BLaER1 treated with 17β-estradiol and CSF1 and Interleukin-3, amounts not matched to agents 10 nM and 100 nM (cell line): ENCODE results near the gene SLC11A2.

Source experiments
- H3K27ac ChIP-seq, 11 experiments: shearing (Covaris generic); formaldehyde crosslinking; 2 replicates each; pipeline ENCODE4 v1.8.1; 2022
- H3K27me3 ChIP-seq, 11 experiments: shearing (Covaris generic); formaldehyde crosslinking; 2 replicates each; pipeline ENCODE4 v1.8.1; 2022
- H3K36me3 ChIP-seq, 11 experiments: shearing (Covaris generic); formaldehyde crosslinking; 2 replicates each; pipeline ENCODE4 v1.8.1; 2022
- H3K4me1 ChIP-seq, 10 experiments: shearing (Covaris generic); formaldehyde crosslinking; 2 replicates each; pipeline ENCODE4 v1.8.1; 2022
- H3K4me2 ChIP-seq, 11 experiments: shearing (Covaris generic); formaldehyde crosslinking; 2 replicates each; pipeline ENCODE4 v1.8.1; 2022
- H3K4me3 ChIP-seq, 10 experiments: shearing (Covaris generic); formaldehyde crosslinking; 2 replicates each; pipeline ENCODE4 v1.8.1; 2022
- H3K9ac ChIP-seq, 11 experiments: shearing (Covaris generic); formaldehyde crosslinking; 2 replicates each; pipeline ENCODE4 v1.8.1; 2022
- H3K9me3 ChIP-seq, 11 experiments: shearing (Covaris generic); formaldehyde crosslinking; replicated peaks in 1 of 11; 2 replicates each; pipeline ENCODE4 v1.8.1; 2022
- H4K20me1 ChIP-seq, 11 experiments: shearing (Covaris generic); formaldehyde crosslinking; 2 replicates each; pipeline ENCODE4 v1.8.1; 2022
- Cebpa-rat ChIP-seq, 11 experiments: shearing (Covaris generic); IDR thresholded peaks; 2 replicates each; pipeline ENCODE4 v1.8.1; 2022

Gene SLC11A2

DNA sequence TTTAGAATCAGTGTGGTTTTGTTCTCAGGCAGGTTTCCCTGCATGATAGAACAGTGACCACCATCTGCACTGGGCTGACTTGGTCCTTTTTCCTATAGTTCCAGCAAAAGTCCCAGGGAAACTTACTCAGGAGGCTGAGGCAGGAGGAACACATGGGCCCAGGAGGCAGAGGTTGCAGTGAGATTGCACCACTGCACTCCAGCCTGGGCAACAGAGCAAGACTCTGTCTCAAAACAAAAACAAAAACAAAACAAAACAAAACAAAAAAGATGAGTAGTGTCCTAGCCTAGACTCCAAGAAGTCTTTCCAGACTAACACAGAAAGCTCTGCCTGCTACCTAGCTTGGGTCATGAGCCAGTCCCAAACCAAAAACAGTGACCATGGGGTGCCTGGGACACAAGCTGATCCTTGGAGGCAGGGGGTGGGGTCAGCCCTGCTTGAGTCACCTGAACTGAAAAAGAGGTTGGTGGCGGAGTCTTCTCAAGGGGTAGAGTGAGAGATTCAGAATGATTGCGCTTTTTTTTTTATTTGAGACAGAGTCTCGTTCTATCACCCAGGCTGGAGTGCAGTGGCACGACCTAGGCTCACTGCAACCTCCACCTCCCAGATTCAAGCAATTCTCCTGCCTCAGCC is 7.4 kb upstream of the SLC11A2 start:
- no peaks in the 10 kb centered on the region for H4K20me1 ChIP-seq
- no peaks in the 10 kb centered on the region for H3K27me3 ChIP-seq
- no peak overlapping the region for H3K4me2 ChIP-seq
- H3K9ac ChIP-seq, result no peak overlapping the region
- no peaks in the 10 kb centered on the region for H3K9me3 ChIP-seq
- TF ChIP-seq Cebpa-rat (IDR thresholded peaks at IDR 0.05), result no peak
- H3K36me3 ChIP-seq, result no peaks in the 10 kb centered on the region
- no peak overlapping the region for H3K27ac ChIP-seq
- H3K4me3 ChIP-seq, result no peak overlapping the region
- H3K4me1 ChIP-seq, result peaks cover 0 to under 1% (median 0%) of the 10 kb centered on the region in 10 experiments; a peak in 1 of 20 replicates

DNA sequence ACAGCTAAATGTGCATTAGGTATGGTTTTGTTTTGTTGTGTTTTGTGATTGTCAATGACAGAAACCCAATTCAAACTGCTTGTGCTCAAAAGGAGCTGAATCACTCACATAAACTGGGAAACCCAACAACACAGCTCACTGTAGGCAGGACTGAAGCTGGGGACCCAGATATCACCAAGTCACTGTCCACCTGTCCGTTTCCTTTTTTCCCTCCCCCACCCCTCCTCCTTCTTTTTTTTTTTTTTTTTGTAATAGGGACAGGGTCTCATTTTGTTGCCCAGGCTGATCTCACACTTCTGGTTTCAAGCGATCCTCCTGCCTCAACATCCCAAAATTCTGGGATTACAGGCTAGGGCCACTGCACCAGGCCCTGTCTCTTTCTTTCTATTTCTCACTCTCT is 6.9 kb upstream of the SLC11A2 start:
- Histone ChIP-seq H3K4me1 (peaks cover 0 to 3% (median 0%) of the 10 kb centered on the region in 10 experiments; a peak in 1 of 20 replicates), H3K27me3 (no peaks in the 10 kb centered on the region), H4K20me1 (no peaks in the 10 kb centered on the region), H3K9me3 (no peaks in the 10 kb centered on the region), H3K4me3 (no peak overlapping the region), H3K36me3 (no peaks in the 10 kb centered on the region), H3K9ac (no peak overlapping the region), H3K27ac (no peak overlapping the region), H3K4me2 (no peak overlapping the region)
- no peak for TF ChIP-seq Cebpa-rat (IDR thresholded peaks at IDR 0.05)

DNA sequence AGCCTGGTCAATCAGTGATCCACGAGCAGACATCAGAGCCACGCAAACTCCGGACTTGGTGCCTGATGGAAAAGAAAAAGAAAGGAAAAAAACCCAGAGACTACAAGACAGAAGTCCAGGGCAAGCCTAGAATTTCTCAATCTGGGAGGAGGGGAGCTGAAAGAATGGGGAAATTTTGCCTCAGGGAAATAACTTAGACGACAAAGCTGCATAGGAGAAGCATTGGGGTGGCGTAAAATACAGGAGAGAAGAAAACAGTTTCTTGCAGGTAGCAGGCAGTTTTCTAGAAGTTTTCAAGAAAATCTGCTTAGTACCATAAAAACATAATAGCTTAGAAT is 2.6 kb upstream of the SLC11A2 start:
- Histone ChIP-seq H3K27me3 (no peaks in the 10 kb centered on the region), H3K4me3 (no peak overlapping the region), H3K4me2 (peak overlapping the region in 1 of 11 experiments; percentile 32; a peak in 1 of 22 replicates), H3K27ac (no peak overlapping the region), H4K20me1 (peaks cover 0 to 9% (median 0%) of the 10 kb centered on the region in 11 experiments; a peak in 3 of 22 replicates), H3K9me3 (no peaks in the 10 kb centered on the region), H3K4me1 (peaks cover 18 to 32% (median 24%) of the 10 kb centered on the region in 10 experiments), H3K9ac (no peak overlapping the region), H3K36me3 (no peaks in the 10 kb centered on the region)
- no peak for TF ChIP-seq Cebpa-rat (IDR thresholded peaks at IDR 0.05)

DNA sequence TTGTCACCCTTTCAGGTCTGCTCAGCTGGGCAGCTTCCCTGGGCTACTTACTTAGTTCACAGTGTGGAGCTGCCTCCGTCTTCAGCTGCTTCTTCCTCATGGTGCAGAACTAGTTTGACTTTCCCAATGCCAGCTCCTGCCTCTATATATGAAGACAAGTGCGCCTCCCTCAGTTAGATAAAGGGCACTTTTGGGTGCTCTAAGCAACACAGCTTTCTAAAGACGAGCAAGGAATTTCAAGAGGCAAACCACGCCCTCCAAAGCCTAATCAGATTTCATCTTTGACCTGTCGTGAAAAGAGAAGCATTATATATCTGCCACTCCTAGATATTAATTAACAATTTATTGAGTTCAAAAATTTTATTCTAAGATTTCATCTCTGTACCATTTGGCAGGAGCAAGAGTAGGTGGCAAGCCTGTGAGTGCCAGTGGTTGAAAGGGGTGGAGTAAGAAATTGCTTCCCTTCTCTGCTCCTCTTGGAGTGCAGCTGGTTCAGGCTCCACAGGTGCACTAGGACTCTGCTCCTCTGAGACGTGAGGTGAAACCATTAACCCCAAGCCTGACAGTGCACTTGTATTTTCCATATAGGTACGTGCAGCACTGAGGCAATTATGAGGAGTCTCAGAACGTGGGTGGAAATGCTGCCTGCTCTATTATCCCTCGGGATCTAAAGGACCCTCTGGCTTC is 2.1 kb upstream of the SLC11A2 start:
- Histone ChIP-seq H3K4me1 (peaks cover 18 to 37% (median 26%) of the 10 kb centered on the region in 10 experiments), H3K9ac (no peak overlapping the region), H3K4me2 (peak overlapping the region in 2 of 11 experiments; percentile 32 to 49; a peak in 3 of 22 replicates), H4K20me1 (peaks cover 0 to 13% (median 0%) of the 10 kb centered on the region in 11 experiments; a peak in 3 of 22 replicates), H3K36me3 (no peaks in the 10 kb centered on the region), H3K9me3 (no peaks in the 10 kb centered on the region), H3K27ac (no peak overlapping the region), H3K27me3 (no peaks in the 10 kb centered on the region), H3K4me3 (no peak overlapping the region)
- TF ChIP-seq Cebpa-rat (IDR thresholded peaks at IDR 0.05), result no peak

DNA sequence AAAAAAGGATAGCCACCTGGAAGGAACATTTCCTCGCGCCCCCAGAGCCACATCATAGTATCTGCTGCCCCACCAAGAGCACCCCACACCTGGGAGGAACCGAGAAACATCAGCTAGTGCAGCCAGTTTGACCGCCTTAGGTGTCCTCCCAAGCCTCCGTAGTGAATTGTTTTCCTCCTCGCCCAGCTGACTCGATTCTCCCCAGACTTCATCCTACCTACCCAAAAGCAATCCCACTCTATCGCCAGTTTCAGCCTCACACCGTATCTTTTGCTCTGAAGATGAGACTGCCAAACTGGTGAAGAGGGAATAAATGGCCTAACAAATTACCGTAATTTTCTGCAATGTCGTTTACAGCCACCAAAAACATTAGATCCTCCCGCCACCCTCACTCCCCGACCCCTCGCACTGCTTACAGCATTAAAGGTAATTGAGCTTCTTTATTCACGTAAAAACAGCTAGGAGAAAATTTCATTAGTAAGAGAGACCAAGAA is 1.2 kb upstream of the SLC11A2 start:
- Histone ChIP-seq H3K27ac (no peak overlapping the region), H4K20me1 (peaks cover 0 to 13% (median 0%) of the 10 kb centered on the region in 11 experiments; a peak in 4 of 22 replicates), H3K4me2 (peak overlapping the region in 1 of 11 experiments; percentile 18; a peak in 1 of 22 replicates), H3K9ac (no peak overlapping the region), H3K9me3 (no peaks in the 10 kb centered on the region), H3K27me3 (no peaks in the 10 kb centered on the region), H3K4me1 (peaks cover 18 to 46% (median 27%) of the 10 kb centered on the region in 10 experiments), H3K4me3 (no peak overlapping the region), H3K36me3 (no peaks in the 10 kb centered on the region)
- TF ChIP-seq Cebpa-rat (IDR thresholded peaks at IDR 0.05), result no peak

DNA sequence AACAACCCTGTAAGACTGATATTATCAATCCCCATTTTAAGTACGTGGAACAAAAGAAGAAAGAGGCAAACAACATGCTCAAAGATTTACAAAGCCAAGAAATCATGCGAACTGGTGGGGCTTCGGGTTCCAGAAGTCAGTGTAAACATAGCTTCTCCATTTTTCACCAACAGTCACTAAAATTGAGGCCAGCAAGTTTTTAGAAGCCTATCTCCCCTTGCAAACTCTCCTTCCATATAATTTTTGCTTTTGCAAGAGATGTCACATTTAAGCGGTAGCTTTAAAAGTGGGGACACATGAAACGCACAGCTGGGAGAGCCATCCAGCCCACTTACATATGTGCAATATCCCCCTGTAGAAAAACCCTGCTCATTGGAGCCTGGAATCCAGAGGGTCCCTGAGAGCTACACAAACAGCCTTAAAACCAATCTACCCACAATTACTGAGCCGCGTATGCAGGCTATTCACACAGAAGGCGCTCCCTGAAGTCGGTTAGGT is 797 bp downstream of the SLC11A2 start:
- TF ChIP-seq Cebpa-rat (IDR thresholded peaks at IDR 0.05), result 0 out of 22 replicates have a peak, but pooled peaks of 1 of the 11 experiments have one; percentile 19
- H3K4me3 ChIP-seq, result peak overlapping the region; percentile 76 to 87 (median 81)
- H3K4me1 ChIP-seq, result peaks cover 37 to 66% (median 47%) of the 10 kb centered on the region in 10 experiments
- H3K27me3 ChIP-seq, result no peaks in the 10 kb centered on the region
- no peaks in the 10 kb centered on the region for H3K9me3 ChIP-seq
- H4K20me1 ChIP-seq, result peaks cover 0 to 26% (median 5%) of the 10 kb centered on the region in 11 experiments; a peak in 8 of 22 replicates
- no peaks in the 10 kb centered on the region for H3K36me3 ChIP-seq
- peak overlapping the region; percentile 81 to 87 (median 85) for H3K27ac ChIP-seq
- H3K9ac ChIP-seq, result peak overlapping the region; percentile 83 to 90 (median 87)
- peak overlapping the region; percentile 82 to 94 (median 92) for H3K4me2 ChIP-seq

DNA sequence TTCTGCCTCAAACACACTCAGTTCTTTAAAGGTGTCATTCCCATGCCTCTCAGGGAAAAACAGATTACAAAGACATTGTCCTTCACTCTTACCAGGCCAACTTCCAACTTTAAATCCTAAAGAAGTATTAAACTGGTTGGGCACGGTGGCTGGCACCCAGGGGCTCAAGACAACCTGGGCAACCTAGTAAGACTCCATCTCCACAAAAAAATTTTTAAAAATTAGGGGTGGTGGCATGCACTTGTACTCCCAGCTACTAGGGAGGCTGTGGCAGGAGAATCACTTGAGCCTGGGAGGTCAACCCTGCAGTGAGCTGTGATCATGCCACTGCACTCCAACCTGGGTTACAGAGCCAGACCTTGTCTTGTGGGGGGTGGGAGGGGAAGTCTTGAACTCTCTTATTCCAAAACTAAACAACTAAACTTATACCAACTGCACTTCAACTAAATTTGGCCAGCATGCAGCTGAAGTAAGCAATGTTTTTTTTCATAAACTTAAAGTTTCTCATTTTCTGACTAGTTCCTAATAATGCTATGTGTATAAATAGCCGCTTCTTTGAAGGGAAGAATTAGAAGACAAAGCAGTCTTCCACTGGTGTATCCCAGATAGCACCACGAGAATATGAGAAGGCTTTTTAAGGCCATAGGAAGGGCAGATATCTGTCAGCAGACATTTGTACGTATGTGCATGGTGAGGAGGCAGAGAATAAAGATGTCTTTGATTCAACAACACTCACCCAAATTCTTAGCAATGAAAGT is 2.4 kb downstream of the SLC11A2 start:
- Histone ChIP-seq H3K9ac (peak overlapping the region in 3 of 11 experiments; percentile 85 to 90 (median 88); a peak in 5 of 22 replicates), H3K27ac (peak overlapping the region in 3 of 11 experiments; percentile 83 to 87 (median 84); a peak in 6 of 22 replicates), H3K4me2 (peak overlapping the region; percentile 82 to 94 (median 92); a peak in 21 of 22 replicates), H3K4me1 (peaks cover 39 to 81% (median 55%) of the 10 kb centered on the region in 10 experiments), H4K20me1 (peaks cover 0 to 38% (median 6%) of the 10 kb centered on the region in 11 experiments; a peak in 11 of 22 replicates), H3K36me3 (peaks cover 0 to 6% (median 0%) of the 10 kb centered on the region in 11 experiments; a peak in 2 of 22 replicates), H3K27me3 (no peaks in the 10 kb centered on the region), H3K9me3 (no peaks in the 10 kb centered on the region), H3K4me3 (peak overlapping the region in 3 of 10 experiments; percentile 76 to 87 (median 79); a peak in 5 of 20 replicates)
- TF ChIP-seq Cebpa-rat (IDR thresholded peaks at IDR 0.05), result no peak

DNA sequence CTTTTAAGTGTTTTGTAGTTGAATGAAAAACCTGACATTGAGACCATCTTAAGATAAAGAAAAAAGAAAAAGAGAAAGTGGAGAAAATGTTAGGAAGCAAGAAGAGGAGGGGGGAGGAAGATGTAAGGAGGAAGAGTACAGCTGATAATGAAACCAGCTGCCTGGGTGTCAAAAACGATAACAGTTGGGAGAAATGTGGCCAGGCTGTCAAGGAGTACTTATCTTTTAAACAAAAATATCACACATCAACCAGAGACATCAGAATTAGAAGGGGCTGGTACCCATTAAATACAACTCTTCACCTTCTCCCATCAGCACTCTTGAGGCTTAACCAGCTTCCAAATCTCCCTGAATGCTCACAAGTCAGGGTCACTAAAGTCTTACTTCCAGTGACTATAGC is 4.5 kb downstream of the SLC11A2 start:
- Histone ChIP-seq H3K36me3 (peaks cover 0 to 6% (median 0%) of the 10 kb centered on the region in 11 experiments; a peak in 2 of 22 replicates), H3K9ac (peak overlapping the region in 6 of 11 experiments; percentile 1 to 75 (median 21); a peak in 13 of 22 replicates), H3K27ac (peak overlapping the region in 9 of 11 experiments; percentile 3 to 66 (median 46); a peak in 13 of 22 replicates), H3K9me3 (no peaks in the 10 kb centered on the region), H4K20me1 (peaks cover 5 to 51% (median 13%) of the 10 kb centered on the region in 11 experiments; a peak in 13 of 22 replicates), H3K4me2 (peak overlapping the region; percentile 50 to 94 (median 69)), H3K27me3 (no peaks in the 10 kb centered on the region), H3K4me1 (peaks cover 37 to 79% (median 53%) of the 10 kb centered on the region in 10 experiments), H3K4me3 (peak overlapping the region in 2 of 10 experiments; percentile 2 to 29; a peak in 1 of 20 replicates)
- no peak for TF ChIP-seq Cebpa-rat (IDR thresholded peaks at IDR 0.05)
